ENCODE measurements around the gene GIMD1. TPM values are rescaled to one million over a fixed set of nuclear protein-coding genes. Genes with fewer than 3 reads are reported as not detected.
"Not testable (repeated sequence)": the region's sequence is repeated elsewhere in the genome, so short reads cannot be mapped to it uniquely, and the experiment has no call there.

GIMD1 gene
- total and polyA plus RNA-seq, 9 of the 15 experiments (the other 6 are each of a cell fraction or from before 2014, with no cell fraction given), result not detected

- TF ChIP-seq RERE (CRISPR knock-in tag; IDR thresholded peaks at IDR 0.05; ENCODE audit: borderline replicate concordance), result no peak
- no peak for TF ChIP-seq USF1 (CRISPR knock-in tag; IDR thresholded peaks at IDR 0.05)
- no peak for TF ChIP-seq ZNF445 (CRISPR knock-in tag; IDR thresholded peaks at IDR 0.05; ENCODE audit: low read depth)
- TF ChIP-seq BRF1 (IDR thresholded peaks at IDR 0.05; ENCODE audit: borderline replicate concordance, extremely low read depth, insufficient read length), result no peak
- TF ChIP-seq HSF4 (CRISPR knock-in tag; IDR thresholded peaks at IDR 0.05; ENCODE audit: borderline replicate concordance), result no peak
- TF ChIP-seq RREB1 (CRISPR knock-in tag; IDR thresholded peaks at IDR 0.05), result no peak
Observed at GRCh38 chr4:106409901-106410889, 41.6 kb upstream of the GIMD1 start (continued).

- BruUV-seq (replicated peaks); H3K9me1 ChIP-seq (ENCODE audit: control insufficient read depth, insufficient read depth, low read length); in situ Hi-C loops (cut with MboI); ATAC-seq; POLR2A ChIA-PET; H3K9ac ChIP-seq (ENCODE audit: insufficient read depth in 1 of 2, low read depth in 2 of 2, low read length in 2 of 2); H3K4me3 ChIP-seq; H3K27me3 ChIP-seq (ENCODE audit: control insufficient read depth in 2 of 2, insufficient read depth in 2 of 2, low read length in 2 of 2); H2AFZ ChIP-seq (ENCODE audit: low read depth, low read length); FAIRE-seq; H3K79me2 ChIP-seq (ENCODE audit: control insufficient read depth, insufficient read depth, low read length); DNase-seq (ENCODE audit: extremely low read depth in 1 of 4, low spot score in 3 of 4); CTCF ChIA-PET (ENCODE audit: low intra/inter-chr PET ratio); H4K20me1 ChIP-seq (replicated peaks; ENCODE audit: control insufficient read depth, insufficient read depth, low read length); H3K4me2 ChIP-seq (ENCODE audit: insufficient read depth, low read length); H3K36me3 ChIP-seq (ENCODE audit: control insufficient read depth, insufficient read depth, low read length); H3K4me1 ChIP-seq (replicated peaks in 1 of 2; ENCODE audit: control insufficient read depth in 2 of 2, insufficient read depth in 2 of 2, low read length in 2 of 2); H3K27ac ChIP-seq (ENCODE audit: extremely low read depth, low read depth, low read length); intact Hi-C loops (cut with micrococcal nuclease); H3K9me3 ChIP-seq (replicated peaks; ENCODE audit: control insufficient read depth, insufficient read depth, low read depth, low read length): not testable (repeated sequence)
- 5% methylated on average over 3 of the region's 3 CpGs for WGBS (ENCODE audit: insufficient coverage, low coverage, missing lambda C conversion rate)
Observed at GRCh38 chr4:106408004-106408403, 39.4 kb upstream of the GIMD1 start.

Measured in K562 (cell line).